ENCODE measurements around the gene FAF1.

FAF1 gene

GRCh38 chr1:50426108-50426700 is 533.9 kb downstream of the FAF1 start:
- DNase-seq (ENCODE audit: low read depth), result no peak

- no peak for DNase-seq (ENCODE audit: low read depth)
Measured at GRCh38 chr1:50425376-50426107, 534.5 kb downstream of the FAF1 start.

- no peak for DNase-seq (ENCODE audit: low read depth)
Measured at GRCh38 chr1:50424884-50425375, 535.1 kb downstream of the FAF1 start.

GRCh38 chr1:50424045-50424883 is 535.8 kb downstream of the FAF1 start:
- DNase-seq (ENCODE audit: low read depth), result no peak

- DNase-seq (ENCODE audit: low read depth), result no peak
Measured at GRCh38 chr1:50423670-50424000, 536.4 kb downstream of the FAF1 start.

- DNase-seq (ENCODE audit: low read depth), result no peak
Measured at GRCh38 chr1:50422946-50423669, 537.0 kb downstream of the FAF1 start, which contains the start of gene DMRTA2. DMRTA2 (minus strand) TSS chr1:50423443; CDS start chr1:50421536, 1,907 bp downstream.

- no peak for DNase-seq (ENCODE audit: low read depth)
Measured at GRCh38 chr1:50422675-50422945, 537.5 kb downstream of the FAF1 start.

GRCh38 chr1:50421768-50422674 is 538.0 kb downstream of the FAF1 start:
- no peak for DNase-seq (ENCODE audit: low read depth)

- DNase-seq (ENCODE audit: low read depth), result no peak
Measured at GRCh38 chr1:50421366-50421748, 538.7 kb downstream of the FAF1 start.

GRCh38 chr1:50420689-50421365 is 539.2 kb downstream of the FAF1 start:
- no peak for DNase-seq (ENCODE audit: low read depth)

- no peak for DNase-seq (ENCODE audit: low read depth)
Measured at GRCh38 chr1:50419907-50420677, 540.0 kb downstream of the FAF1 start.

- DNase-seq (ENCODE audit: low read depth), result no peak
Measured at GRCh38 chr1:50419192-50419906, 540.7 kb downstream of the FAF1 start.

- DNase-seq (ENCODE audit: low read depth), result no peak
Measured at GRCh38 chr1:50418600-50419109, 541.4 kb downstream of the FAF1 start.

GRCh38 chr1:50417946-50418599 is 542.0 kb downstream of the FAF1 start:
- no peak for DNase-seq (ENCODE audit: low read depth)

GRCh38 chr1:50417507-50417906 is 542.6 kb downstream of the FAF1 start:
- no peak for DNase-seq (ENCODE audit: low read depth)

- no peak for DNase-seq (ENCODE audit: low read depth)
Measured at GRCh38 chr1:50416553-50417453, 543.3 kb downstream of the FAF1 start.

- no peak for DNase-seq (ENCODE audit: low read depth)
Measured at GRCh38 chr1:50416150-50416527, 543.9 kb downstream of the FAF1 start.

Measured in fibroblast of the conjunctiva (primary cell).